Measurements from ENCODE around the gene PALM.

DNA sequence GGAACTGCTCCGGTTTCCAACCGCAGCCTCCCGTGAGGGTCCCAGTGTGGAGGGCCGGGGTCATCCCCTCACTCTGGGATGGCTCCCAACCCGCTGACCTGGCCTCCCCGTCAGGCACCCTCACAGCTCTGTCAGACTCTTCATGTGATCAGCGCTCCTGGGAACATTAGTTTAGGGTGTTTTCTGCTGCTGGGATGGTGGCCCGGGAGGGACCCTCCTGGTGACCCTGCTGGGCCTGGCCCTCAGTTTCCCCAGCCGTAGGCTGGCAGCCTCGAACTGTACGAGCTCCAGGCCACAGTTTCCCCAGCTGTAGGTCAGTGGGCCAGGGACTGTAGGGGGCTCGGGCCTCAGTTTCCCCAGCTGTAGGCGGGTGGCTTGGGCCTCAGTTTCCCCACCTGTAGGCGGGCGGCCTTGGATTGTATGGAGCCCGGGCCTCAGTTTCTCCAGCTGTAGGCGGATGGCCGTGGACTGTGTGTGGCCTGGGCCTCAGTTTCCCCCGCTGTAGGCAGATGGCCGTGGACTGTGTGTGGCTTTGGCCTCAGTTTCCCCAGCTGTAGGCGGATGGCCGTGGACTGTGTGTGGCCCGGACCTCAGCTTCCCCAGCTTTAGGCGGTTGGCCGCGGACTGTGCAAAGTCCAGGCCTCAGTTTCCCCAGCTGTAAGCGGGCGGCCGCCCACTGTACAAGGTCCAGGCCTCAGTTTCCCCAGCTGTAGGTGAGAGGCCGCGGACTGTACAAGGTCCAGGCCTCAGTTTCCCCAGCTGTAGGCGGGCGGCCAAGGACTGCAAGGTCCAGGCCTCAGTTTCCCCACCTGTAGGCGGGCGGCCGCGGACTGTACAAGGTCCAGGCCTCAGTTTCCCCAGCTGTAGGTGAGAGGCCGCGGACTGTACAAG lies 87.2 kb downstream of the PALM start:
- TF ChIP-seq, protein P1, sequence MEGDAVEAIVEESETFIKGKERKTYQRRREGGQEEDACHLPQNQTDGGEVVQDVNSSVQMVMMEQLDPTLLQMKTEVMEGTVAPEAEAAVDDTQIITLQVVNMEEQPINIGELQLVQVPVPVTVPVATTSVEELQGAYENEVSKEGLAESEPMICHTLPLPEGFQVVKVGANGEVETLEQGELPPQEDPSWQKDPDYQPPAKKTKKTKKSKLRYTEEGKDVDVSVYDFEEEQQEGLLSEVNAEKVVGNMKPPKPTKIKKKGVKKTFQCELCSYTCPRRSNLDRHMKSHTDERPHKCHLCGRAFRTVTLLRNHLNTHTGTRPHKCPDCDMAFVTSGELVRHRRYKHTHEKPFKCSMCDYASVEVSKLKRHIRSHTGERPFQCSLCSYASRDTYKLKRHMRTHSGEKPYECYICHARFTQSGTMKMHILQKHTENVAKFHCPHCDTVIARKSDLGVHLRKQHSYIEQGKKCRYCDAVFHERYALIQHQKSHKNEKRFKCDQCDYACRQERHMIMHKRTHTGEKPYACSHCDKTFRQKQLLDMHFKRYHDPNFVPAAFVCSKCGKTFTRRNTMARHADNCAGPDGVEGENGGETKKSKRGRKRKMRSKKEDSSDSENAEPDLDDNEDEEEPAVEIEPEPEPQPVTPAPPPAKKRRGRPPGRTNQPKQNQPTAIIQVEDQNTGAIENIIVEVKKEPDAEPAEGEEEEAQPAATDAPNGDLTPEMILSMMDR (conservative IDR thresholded peaks at IDR 0.05 in 1 of 2, IDR thresholded peaks at IDR 0.05 in 1 of 2; ENCODE audit: extremely low read depth in 1 of 2, insufficient read depth in 1 of 2, low read depth in 1 of 2, low read length in 2 of 2): no peak
- no peak for TF ChIP-seq EZH2 (IDR thresholded peaks at IDR 0.05; ENCODE audit: borderline replicate concordance, low read length)
